Stomach (tissue), 9 donors: ENCODE data around the gene NRG2. TPM values are rescaled to one million over a fixed set of nuclear protein-coding genes. Genes with fewer than 3 reads are reported as not detected.

Experiments
- DNase-seq, 2 donors: peaks; one replicate each; pipeline versions ENCODE4 v3.0.0 to v3.0.0-alpha.2; 2013 to 2019
- H3K27ac ChIP-seq, 5 donors: fragments of 200-600 bp in 4 of 5; sonication (generic) in 4 of 5; one replicate each; pipeline ENCODE4 v1.5.1; 2013 to 2019; ENCODE audit warnings: mild to moderate bottlenecking in 1 of 5, moderate library complexity in 1 of 5
- H3K27me3 ChIP-seq, 3 donors: fragments of 200-600 bp; sonication (generic); one replicate each; pipeline ENCODE4 v1.5.1; 2017 to 2019; ENCODE audit warnings: mixed run types in 1 of 3
- H3K36me3 ChIP-seq, 4 donors: fragments of 200-600 bp; sonication (generic); 1 replicate in 3 of 4; 2 replicates in 1 of 4; pipeline ENCODE4 v1.5.1; 2016 to 2019
- H3K4me1 ChIP-seq, 4 donors: fragments of 200-600 bp; sonication (generic); one replicate each; pipeline ENCODE4 v1.5.1; 2016 to 2019
- H3K4me3 ChIP-seq, 4 donors: fragments of 200-600 bp; sonication (generic) in 3 of 4; one replicate each; pipeline ENCODE4 v1.5.1; 2016 to 2019; ENCODE audit warnings: mild to moderate bottlenecking in 1 of 4
- H3K9me3 ChIP-seq, 4 donors: fragments of 200-600 bp; sonication (generic); one replicate each; pipeline ENCODE4 v1.5.1; 2016 to 2019
- EP300 ChIP-seq: sonication (generic); formaldehyde crosslinking; IDR thresholded peaks from one replicate; pipeline ENCODE4 v1.6.1; 2017; ENCODE audit warnings: antibody characterized with exemption
- POLR2A ChIP-seq, 4 donors: fragments of 450-650 bp; IDR thresholded peaks; one replicate each; pipeline ENCODE4 v1.6.1; 2016; ENCODE audit warnings: antibody characterized with exemption in 4 of 4, control low read depth in 2 of 4, mild to moderate bottlenecking in 1 of 4, moderate library complexity in 1 of 4
- POLR2AphosphoS5 ChIP-seq, 3 donors: sonication (generic); formaldehyde crosslinking; IDR thresholded peaks; one replicate each; pipeline ENCODE4 v1.6.1; 2016; ENCODE audit warnings: antibody characterized with exemption in 3 of 3
- whole genome bisulfite sequencing, 5 donors: extraction: QIAGEN DNeasy Blood & Tissue Kit in 3 of 5; methylation state at CpG; one replicate each; pipeline versions ENCODE4 v1.1.5 to v1.1.7; 2013 to 2018; 5-methylcytosine and 5-hydroxymethylcytosine counted together
- intact Hi-C: fragments of 100-400 bp; cut with DNase I; formaldehyde crosslinking; loops from one replicate; pipeline ENCODE4 v1.15.1; 2023; ENCODE audit warnings: low total_unique reads
- polyA plus RNA-seq, 3 donors: library from polyadenylated mRNA; stranded (reverse); fragments of 200-250 nt; gene quantifications; one replicate each; pipeline ENCODE4 v1.2.3, GENCODE V29; 2013
- total RNA-seq, 5 donors: library from RNA; depleted of rRNA; stranded (reverse); fragments of >200 nt; gene quantifications; one replicate each; pipeline versions ENCODE4 v1.1.0 to v1.2.3, GENCODE V29; 2014 to 2016
- TF ChIP-seq, protein P1 (sequence below), 7 experiments: fragments of 450-650 bp in 4 of 7; fragments of 200-600 bp in 3 of 7; sonication (generic) in 3 of 7; IDR thresholded peaks; one replicate each; pipeline ENCODE4 v1.5.1; 2016 to 2019; ENCODE audit warnings: antibody characterized with exemption in 7 of 7, control low read depth in 2 of 7, mild to moderate bottlenecking in 1 of 7
- donor health status: healthy with polysubstance abuse.
- donor health status: Bipolar disorder and iron deficiency.
- donor health status: healthy.

Gene NRG2
- total and polyA plus RNA-seq, 8 donors: 0.25 to 22.2 (median 1.2) TPM; not detected in 1

DNA sequence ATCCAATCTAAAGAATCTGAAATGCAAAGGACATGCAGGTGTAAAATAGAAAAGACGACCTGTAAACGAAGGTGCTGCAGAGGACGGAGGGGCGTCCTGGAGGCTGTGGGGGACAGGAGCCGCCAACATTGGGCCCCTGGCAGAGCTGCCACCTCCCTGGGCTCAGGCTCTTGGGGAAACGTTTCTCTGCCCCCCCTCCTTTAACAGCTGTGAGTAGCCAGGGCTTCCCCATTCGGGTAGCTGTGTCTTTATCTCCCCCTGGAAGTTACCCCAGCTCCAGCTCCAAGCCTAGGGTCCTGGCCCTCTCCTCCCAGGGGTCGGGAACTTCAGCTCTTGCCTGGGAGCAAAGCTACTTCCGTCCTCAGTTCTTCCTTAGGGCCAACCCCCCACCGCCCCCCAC is 196.0 kb downstream of the NRG2 start:
- no peak overlapping the region for H3K27ac ChIP-seq
- H3K4me1 ChIP-seq: peaks cover 9 to 25% (median 15%) of the 10 kb centered on the region in 4 donors
- H3K9me3 ChIP-seq: no peaks in the 10 kb centered on the region
- 46 to 60% (median 54%) methylated on average over 10 of the region's 10 CpGs for WGBS, 5 donors
- no peak for TF ChIP-seq EP300
- no peak for TF ChIP-seq POLR2A (IDR thresholded peaks at IDR 0.05)
- TF ChIP-seq POLR2AphosphoS5 (IDR thresholded peaks at IDR 0.05): no peak
- TF ChIP-seq, protein P1, sequence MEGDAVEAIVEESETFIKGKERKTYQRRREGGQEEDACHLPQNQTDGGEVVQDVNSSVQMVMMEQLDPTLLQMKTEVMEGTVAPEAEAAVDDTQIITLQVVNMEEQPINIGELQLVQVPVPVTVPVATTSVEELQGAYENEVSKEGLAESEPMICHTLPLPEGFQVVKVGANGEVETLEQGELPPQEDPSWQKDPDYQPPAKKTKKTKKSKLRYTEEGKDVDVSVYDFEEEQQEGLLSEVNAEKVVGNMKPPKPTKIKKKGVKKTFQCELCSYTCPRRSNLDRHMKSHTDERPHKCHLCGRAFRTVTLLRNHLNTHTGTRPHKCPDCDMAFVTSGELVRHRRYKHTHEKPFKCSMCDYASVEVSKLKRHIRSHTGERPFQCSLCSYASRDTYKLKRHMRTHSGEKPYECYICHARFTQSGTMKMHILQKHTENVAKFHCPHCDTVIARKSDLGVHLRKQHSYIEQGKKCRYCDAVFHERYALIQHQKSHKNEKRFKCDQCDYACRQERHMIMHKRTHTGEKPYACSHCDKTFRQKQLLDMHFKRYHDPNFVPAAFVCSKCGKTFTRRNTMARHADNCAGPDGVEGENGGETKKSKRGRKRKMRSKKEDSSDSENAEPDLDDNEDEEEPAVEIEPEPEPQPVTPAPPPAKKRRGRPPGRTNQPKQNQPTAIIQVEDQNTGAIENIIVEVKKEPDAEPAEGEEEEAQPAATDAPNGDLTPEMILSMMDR (IDR thresholded peaks at IDR 0.05): no peak
- peak overlapping the region in 1 of 4 donors; percentile 69 for H3K4me3 ChIP-seq
- H3K36me3 ChIP-seq: peaks cover 0 to 11% (median 0%) of the 10 kb centered on the region in 4 donors
- no peak for DNase-seq
- intact Hi-C loops: no loop called here
- H3K27me3 ChIP-seq: peaks cover 0 to 48% (median 4%) of the 10 kb centered on the region in 3 donors

DNA sequence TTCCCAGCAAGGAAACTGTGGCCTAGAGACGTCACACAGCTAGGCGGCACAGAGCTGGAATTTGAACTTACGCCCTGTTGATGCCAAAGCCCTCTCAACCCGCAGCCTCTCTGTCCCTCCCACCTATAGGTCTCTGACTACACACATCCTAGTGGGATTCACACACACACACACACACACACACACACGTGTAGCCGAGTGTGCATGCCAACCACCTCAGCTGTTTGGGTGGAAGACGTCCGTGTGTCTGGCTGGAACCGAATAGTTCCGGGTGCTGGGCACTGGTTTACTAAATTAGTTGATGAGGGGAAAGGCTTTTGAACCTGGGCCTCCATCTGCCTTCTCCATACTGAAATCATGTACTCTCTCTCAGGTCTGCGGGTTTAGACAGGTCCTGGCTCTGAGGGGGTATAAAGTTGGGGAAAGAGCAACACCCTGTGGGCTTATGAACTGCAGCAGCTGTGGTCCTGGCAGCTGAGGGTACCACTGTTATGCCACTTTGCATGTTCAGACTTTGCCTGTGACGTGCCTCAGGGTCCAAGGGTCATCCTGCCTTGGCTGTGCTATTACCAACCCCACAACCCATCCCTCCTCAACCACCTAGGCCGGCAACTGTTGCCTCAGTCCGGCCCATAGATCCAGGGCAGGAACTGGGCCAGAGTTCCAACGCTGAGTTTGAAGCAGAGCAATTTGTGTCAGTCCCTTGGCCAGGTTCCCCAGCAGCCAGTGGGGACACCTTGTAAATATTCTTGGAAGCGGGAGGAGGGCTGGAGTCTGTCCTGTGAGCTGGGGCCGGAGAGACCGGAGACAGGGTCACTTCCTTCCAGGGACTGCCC is 197.0 kb downstream of the NRG2 start:
- Histone ChIP-seq H3K27me3 (peaks cover 0 to 48% (median 4%) of the 10 kb centered on the region in 3 donors), H3K4me3 (no peak overlapping the region), H3K4me1 (peaks cover 9 to 25% (median 15%) of the 10 kb centered on the region in 4 donors), H3K9me3 (no peaks in the 10 kb centered on the region), H3K27ac (no peak overlapping the region), H3K36me3 (peaks cover 0 to under 1% (median 0%) of the 10 kb centered on the region in 4 donors)
- 71 to 79% (median 76%) methylated on average over 13 to 18 of the region's 18 CpGs for WGBS, 5 donors
- DNase-seq: no peak
- TF ChIP-seq POLR2A (IDR thresholded peaks at IDR 0.05) (no peak), EP300 (no peak), POLR2AphosphoS5 (IDR thresholded peaks at IDR 0.05) (no peak)
- TF ChIP-seq, protein P1 (IDR thresholded peaks at IDR 0.05): no peak
- intact Hi-C loops: no loop called here

DNA sequence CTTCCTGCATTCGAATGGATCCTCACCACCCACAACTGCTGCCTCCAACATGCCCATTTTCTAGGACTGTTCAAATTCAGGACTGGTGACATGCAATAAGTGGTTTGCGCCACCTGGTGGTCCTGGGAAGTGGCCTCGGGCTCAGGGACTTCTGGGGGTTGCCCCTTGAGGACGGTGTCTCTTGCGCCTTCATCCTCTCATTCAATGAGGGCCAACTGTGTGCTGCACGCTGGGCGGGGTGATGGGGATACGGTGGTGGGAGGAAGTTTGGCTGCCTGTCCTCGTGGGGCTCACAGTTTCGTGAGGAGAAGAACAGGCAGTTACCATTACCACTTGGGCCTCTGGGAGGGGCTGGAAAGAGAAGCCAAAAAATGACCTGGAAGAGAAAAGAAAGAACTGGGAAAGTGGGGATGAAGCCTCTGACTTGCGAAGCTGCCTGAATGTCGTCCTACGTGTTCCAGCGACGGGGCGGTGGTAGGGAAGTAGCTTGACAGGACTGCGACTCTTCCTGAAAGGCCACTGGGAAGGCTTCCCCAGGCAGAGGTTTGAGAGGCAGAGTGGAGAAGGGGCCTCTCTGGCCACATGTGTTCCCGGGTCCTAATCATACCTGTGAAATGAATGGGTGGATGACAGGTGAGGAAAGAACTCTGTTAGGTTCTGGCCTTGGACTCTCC is 198.5 kb downstream of the NRG2 start:
- peaks cover 9 to 25% (median 15%) of the 10 kb centered on the region in 4 donors for H3K4me1 ChIP-seq
- no peaks in the 10 kb centered on the region for H3K36me3 ChIP-seq
- DNase-seq: peak; percentile 78 to 84
- WGBS, 5 donors: 43 to 54% (median 49%) methylated on average over 18 of the region's 18 CpGs
- H3K27me3 ChIP-seq: peaks cover 0 to 48% (median 4%) of the 10 kb centered on the region in 3 donors
- H3K27ac ChIP-seq: no peak overlapping the region
- H3K4me3 ChIP-seq: no peak overlapping the region
- intact Hi-C loops: no loop called here
- TF ChIP-seq, protein P1 (IDR thresholded peaks at IDR 0.05): peak in 5 of 7 experiments; percentile 51 to 75 (median 58)
- TF ChIP-seq POLR2AphosphoS5 (IDR thresholded peaks at IDR 0.05): no peak
- H3K9me3 ChIP-seq: no peaks in the 10 kb centered on the region

DNA sequence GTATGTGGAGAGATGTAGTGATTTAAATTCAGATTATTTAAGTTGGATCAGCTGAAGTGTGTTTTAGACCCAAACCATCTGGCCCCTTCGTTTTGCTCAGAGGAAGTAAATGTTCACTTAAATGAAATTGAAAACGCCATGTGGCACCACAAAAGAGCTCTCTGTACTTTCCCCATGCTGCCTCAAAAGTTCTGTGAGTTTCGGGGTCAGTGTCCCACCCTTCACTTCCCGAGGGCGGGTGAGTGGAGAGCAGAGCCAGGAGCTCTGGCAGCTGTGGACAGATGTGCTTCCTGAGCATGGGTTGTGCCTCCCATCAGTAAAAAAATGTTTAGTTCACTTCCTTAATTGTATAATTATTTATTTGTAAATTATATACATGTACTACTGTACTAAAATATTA is 199.1 kb downstream of the NRG2 start:
- DNase-seq: no peak
- Histone ChIP-seq H3K27me3 (peaks cover 0 to 45% (median 4%) of the 10 kb centered on the region in 3 donors), H3K36me3 (no peaks in the 10 kb centered on the region), H3K27ac (no peak overlapping the region), H3K4me3 (no peak overlapping the region), H3K4me1 (peaks cover 9 to 25% (median 14%) of the 10 kb centered on the region in 4 donors), H3K9me3 (no peaks in the 10 kb centered on the region)
- intact Hi-C loops: no loop called here
- TF ChIP-seq POLR2A (IDR thresholded peaks at IDR 0.05) (no peak), POLR2AphosphoS5 (IDR thresholded peaks at IDR 0.05) (no peak), EP300 (no peak)
- TF ChIP-seq, protein P1 (IDR thresholded peaks at IDR 0.05): no peak
- WGBS, 5 donors: 39 to 47% (median 43%) methylated on average over 5 of the region's 5 CpGs
